Measurements from ENCODE around the gene ANKLE1.
A peak's percentile ranks its signal among the peaks of the same experiment; 100 is the strongest.

The ANKLE1 gene

GRCh38 chr19:17327068-17327653 lies 45.5 kb downstream of the ANKLE1 start:
- no peak for DNase-seq (ENCODE audit: low read depth)

DNA sequence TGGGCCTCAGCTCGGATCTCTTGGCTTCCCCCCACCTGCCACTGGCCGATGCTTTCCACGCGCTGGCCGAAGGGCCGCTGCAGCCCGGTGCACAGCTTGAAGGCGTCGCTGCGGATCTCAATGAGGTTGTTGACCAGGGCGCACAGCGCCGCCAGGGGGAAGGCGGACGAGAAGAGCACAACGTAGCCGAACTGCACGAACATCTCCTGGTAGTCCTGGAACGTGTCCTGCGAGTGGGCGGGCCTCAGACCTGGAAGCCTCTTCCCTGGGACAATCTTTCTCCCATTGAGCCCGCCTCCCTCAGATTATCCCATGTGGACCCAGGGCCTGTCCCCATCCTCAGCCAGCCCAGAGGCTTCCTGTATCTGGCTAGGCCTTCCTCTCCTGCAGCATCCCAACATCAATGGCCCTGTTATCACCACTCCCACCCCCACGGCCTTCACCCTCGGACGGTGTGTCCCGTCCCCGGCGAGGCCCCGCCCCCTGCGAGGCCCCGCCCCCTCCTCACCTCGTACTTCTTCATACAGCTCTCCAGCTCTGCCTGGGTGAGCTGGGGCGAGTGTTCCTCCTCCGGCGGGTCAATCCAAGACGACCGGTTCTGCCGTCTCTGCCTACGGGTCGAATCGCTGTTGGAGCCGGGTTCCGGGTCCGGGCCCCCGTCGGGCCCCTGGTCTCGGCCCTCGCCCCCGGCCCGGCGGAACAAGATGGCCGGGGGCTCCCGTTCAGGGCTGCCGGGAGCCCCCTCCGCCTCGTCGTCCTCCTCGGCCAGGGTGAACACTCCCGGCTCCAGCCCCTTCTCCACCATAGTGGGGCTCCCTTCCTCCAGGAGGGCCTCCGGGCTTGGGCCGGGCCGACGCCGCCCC lies 46.2 kb downstream of the ANKLE1 start:
- no peak for DNase-seq (ENCODE audit: low read depth)

- no peak for DNase-seq (ENCODE audit: low read depth)
These were observed 47.0 kb downstream of the ANKLE1 start for GRCh38 chr19:17328517-17329365.

DNA sequence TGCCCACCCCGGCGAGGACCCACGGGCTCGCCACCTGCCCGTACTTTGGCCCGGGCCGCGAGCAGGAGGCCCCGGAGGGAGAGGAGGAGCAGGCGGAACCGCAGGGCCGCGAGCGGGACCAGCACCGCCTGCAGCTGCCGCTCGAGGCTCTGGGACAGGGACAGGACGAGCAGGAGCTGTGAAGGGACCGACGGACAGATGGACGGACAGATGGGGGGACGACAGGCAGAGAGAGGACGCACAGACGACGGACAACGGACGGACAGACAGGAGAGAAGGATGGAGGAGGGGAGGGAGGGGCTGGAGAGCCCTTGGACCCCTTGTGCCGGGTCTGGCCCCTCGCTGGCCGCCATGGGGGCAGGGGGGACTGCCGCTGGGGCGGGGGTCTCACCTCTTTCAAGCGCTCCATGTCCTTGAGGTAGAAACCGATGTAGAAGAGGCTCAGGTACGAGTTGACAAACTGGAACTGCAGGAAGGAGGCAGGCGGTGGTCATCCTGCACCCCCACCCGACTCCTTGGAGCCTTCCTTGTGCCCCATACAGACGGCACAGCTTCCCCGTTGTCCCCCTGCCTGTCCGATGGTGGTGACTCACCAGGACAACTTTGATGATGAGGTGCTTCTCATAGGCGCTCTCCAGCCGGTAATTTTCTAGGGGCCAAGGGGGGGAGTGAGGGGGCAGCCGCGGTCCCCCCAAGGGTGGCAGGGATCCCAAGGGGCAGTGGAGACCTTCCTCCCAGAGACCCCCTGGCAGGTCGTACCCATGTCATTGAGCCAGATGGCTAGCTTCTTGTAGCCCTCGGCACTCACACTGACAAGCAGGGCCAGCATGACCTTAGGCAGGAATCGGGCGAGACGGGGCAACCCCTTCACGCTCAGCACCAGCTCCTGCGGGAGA lies 47.9 kb downstream of the ANKLE1 start:
- DNase-seq (ENCODE audit: low read depth), result no peak

DNA sequence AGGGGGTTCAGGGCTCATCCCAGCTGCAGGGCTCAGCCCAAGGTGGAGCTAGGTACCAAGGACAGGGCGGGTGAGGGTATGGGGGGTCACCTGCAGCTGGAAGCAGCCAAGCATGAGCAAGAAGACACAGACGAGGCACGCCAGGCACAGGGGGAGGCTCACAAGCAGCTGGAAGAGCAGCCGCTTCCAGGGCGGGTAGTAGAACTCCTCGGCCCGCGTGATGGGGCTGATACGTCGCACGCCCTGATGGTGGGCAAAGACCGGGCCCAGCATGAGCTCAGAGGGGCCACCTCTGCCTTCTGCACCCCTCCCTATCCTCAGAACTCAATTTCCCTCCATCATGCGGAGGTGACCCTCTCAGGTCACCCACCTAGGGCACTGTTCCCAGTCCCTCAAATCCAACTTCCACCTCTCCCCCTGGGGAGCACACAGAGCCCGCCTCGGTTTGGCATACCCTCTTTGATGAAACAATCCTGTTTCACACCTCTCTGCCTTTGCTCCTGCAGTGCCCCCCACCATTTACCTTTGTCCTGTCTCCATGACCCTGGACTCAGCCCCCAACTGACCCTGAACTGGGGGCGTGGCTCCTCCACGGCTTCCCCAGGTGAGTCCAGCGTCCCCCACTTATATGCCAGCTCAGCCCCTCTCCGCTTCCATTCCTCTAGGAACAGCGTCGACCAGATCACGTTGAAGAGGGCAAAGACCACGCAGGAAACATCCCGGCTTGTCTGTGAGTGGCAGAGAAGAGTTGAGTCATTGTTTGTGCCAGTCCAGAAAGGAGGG lies 48.8 kb downstream of the ANKLE1 start:
- no peak for DNase-seq (ENCODE audit: low read depth)

DNA sequence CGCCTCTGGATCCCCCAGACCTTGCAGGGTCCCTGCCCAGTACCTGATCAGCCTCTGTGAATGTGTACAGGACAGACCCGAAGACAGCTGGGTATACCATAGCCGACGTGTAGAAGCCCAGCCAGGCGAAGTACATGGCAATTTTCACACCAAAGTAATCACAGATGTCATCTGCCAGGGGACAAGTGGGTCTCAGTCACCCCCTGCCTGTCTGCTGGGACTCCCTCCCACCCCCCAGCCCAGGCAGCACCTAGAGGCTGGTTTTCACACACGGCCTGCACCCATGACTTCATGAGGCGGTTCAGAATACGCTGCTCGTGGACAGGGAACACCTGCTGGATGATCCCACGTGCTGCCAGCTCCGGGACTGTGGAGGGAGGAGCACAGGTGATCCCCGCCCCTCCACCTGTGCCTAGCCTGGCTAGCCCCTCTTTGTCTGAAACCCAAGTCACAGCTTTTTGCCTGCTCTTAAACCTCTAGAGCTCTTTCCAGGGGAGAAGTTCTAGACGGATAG lies 49.4 kb downstream of the ANKLE1 start:
- DNase-seq (ENCODE audit: low read depth), result no peak

GRCh38 chr19:17332360-17332676 lies 50.6 kb downstream of the ANKLE1 start:
- DNase-seq (ENCODE audit: low read depth), result no peak

GRCh38 chr19:17332677-17333581 lies 51.2 kb downstream of the ANKLE1 start:
- DNase-seq (ENCODE audit: low read depth), result no peak

DNA sequence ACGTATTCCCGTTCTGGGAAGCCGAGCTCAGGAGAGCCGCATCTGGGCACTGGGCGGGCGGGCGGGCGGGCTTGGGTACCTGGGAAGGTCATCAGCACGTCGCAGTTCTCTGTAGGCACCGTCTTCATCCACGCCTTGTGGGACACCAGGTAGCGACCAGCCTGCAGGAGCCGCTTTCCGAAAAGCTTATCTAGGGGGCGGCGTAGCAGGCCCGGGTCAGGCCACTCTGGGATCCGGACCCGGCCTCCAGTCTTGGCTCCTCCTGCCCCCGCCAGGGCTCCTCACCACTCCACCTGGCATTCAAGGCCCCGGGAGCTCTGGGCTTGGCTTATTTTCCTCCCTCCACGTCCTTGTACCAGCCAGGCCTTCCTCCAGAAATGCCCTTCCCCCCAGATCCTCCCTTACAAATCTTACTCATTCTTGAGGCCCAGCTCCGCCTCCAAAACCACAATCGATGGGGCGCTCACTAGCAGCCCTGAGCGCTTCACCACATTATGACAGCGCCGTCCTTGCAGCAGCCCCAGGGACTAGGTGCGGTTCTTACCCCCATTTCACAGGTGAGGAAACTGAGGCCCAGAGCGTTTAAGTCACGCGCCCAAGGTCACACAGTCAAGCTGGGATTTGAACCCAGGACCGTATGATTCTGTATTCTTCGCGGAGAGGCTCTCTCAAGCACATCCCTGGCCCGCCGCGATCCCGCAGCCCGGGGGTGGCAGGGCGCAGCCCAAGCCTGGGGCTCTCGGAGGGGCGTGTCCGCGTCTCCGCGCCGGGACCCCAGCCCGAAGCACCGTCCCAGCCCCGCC lies 52.1 kb downstream of the ANKLE1 start:
- DNase-seq (ENCODE audit: low read depth), result no peak

DNA sequence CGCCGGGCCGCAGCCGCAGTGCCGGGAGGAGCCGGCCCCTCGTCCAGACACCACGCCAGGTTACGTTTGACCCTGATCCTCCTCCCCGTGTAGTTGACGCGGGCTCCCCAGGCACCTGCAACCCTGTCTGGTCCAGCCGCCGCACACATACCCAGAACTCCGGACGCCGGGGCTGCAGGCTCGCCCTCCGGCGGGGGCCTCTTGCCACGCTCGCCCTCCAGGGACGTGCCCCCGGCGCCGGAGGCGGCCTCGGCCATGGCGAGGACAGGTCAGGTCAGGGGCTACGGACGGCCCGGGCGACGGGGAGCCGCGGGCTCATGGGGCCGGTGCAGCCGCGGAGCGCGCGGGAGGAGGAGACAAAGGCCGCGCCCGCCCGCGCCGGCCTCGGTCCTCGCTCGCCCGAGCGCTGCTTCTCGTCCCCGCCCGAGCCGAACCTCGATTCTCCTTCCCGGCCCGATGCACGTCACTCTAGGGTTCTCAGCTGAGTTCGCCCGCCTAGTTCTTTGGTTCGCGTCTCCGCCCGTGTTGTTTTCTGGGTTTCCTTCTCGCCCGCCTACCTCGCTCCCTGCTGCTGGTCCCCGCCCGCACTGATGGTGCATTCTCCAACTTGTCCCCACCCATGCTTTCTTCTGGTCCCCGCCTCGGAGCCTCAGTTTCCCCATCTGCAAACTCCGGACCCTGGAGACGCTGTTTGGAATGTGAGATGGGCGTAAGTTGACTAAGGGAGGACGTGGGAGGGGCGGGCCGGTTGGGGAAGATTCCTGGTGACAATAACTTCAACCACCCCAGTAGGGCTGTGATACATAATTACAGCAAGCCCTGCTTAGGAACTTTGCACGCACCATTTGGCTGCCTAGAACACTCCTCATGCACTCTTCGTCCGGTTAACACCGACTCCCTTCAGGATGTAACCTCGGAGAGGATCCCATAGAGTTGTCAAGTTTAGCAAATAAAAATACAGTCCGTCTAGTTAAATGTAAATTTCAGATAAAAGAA lies 53.0 kb downstream of the ANKLE1 start, which contains the start of gene ANO8:
ANO8 (minus strand) TSS at position 442 of the 996 bp plus-strand sequence; CDS start at position 257, 185 bp downstream.
- peak; percentile 90 for DNase-seq (ENCODE audit: low read depth)

DNA sequence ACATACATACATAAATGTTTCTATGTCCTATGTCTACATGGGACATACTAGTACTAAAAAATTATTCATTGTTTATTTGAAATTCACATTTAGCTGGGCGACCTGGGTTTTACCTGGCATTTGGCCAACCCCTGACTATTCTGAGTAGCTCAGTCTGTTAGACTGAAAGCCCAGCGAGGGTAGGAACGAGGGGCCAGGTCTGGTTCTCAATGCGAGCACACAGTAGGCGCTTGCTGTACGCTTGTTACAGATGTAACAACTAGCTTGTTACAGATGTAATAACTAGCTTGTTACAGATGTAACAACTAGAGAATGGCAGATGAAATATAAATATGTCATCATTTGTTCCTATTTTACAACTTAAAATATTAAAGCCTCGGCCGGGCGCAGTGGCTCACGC lies 53.9 kb downstream of the ANKLE1 start:
- no peak for DNase-seq (ENCODE audit: low read depth)
